Putamen (tissue), 1 donor: ENCODE results near the gene ZNF764.
"Not testable (repeated sequence)": the region's sequence is repeated elsewhere in the genome, so short reads cannot be mapped to it uniquely, and the experiment has no call there.

Source experiments
- DNase-seq: peaks from one replicate; pipeline ENCODE4 v3.0.0-alpha.2; 2016; ENCODE audit warnings: low spot score

ZNF764 gene

GRCh38 chr16:30548416-30549253 lies 9.5 kb downstream of the ZNF764 start:
- DNase-seq = no peak

GRCh38 chr16:30546115-30546514 lies 12.1 kb downstream of the ZNF764 start:
- no peak for DNase-seq

- DNase-seq = no peak
These were observed 15.1 kb downstream of the ZNF764 start for GRCh38 chr16:30543067-30543466.

GRCh38 chr16:30541502-30542329 lies 16.5 kb downstream of the ZNF764 start:
- no peak for DNase-seq

GRCh38 chr16:30540916-30541464 lies 17.2 kb downstream of the ZNF764 start:
- DNase-seq = not testable (repeated sequence)

- not testable (repeated sequence) for DNase-seq
These were observed 18.1 kb downstream of the ZNF764 start for GRCh38 chr16:30539986-30540526.

GRCh38 chr16:30539000-30539964 lies 18.9 kb downstream of the ZNF764 start:
- DNase-seq = no peak

- not testable (repeated sequence) for DNase-seq
These were observed 21.7 kb downstream of the ZNF764 start for GRCh38 chr16:30536391-30537024.

GRCh38 chr16:30535777-30536190 lies 22.4 kb downstream of the ZNF764 start:
- no peak for DNase-seq

- DNase-seq = no peak
These were observed 22.9 kb downstream of the ZNF764 start for GRCh38 chr16:30535106-30535776.

GRCh38 chr16:30534368-30535105 lies 23.6 kb downstream of the ZNF764 start, which contains the start of gene ZNF747:
Gene ZNF747 (minus strand): TSS chr16:30534858. CDS start chr16:30534679, 179 bp downstream.
- peak; percentile 94 for DNase-seq

- no peak for DNase-seq
These were observed 24.3 kb downstream of the ZNF764 start for GRCh38 chr16:30533748-30534367.

- DNase-seq = no peak
These were observed 25.0 kb downstream of the ZNF764 start for GRCh38 chr16:30533146-30533522.

GRCh38 chr16:30532285-30533145 lies 25.7 kb downstream of the ZNF764 start:
- no peak for DNase-seq

- DNase-seq = no peak
These were observed 27.8 kb downstream of the ZNF764 start for GRCh38 chr16:30530163-30531037.

GRCh38 chr16:30528799-30529457 lies 29.2 kb downstream of the ZNF764 start:
- DNase-seq = no peak
